ENCODE results near the gene SCAND1.
"Not testable (repeated sequence)": the region's sequence is repeated elsewhere in the genome, so short reads cannot be mapped to it uniquely, and the experiment has no call there.

The SCAND1 gene

DNA sequence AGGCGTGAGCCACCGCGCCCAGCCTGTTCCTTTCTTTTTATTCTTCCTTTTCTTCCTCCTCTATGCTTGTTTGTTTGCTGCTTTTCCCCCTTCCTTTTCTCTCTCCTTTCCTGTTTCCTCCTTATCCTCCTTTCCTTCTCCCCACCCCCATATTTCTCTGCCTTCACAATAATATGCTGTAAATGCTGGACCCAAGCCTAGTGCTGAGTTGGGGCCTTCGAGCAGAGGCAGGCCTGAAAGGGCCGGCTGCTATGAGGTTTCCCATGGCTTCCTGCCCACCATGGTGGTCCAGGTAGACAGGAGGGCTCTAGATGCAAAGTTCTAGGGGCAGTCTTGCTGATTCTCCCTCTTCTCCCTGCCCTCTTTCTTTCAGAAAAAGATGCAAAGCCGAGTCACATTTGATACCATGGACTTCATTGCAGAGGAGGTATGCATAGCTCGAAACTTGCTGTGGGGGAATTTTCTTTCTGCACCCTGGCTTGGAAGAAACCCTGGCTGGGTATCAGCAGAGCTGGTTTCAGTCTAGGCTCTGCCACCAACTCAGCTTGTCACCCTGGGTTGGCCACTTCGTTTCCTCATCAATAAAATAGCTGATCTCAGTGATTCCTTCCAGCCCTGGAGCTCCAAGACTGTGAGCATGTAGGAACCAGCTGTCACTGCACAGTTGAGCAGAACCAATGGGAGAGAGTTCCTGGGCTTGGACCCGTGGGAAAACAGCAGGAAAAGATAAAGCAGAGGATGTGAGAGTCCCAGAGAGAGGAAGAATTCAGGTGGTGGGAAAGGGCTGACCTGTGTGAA is 21.5 kb upstream of the SCAND1 start:
- no peak for TF ChIP-seq POLR2A (IDR thresholded peaks at IDR 0.05; ENCODE audit: low read depth, low read length)
- no peak for DNase-seq (ENCODE audit: insufficient read length, low spot score)
- FAIRE-seq = no peak

GRCh38 chr20:35974256-35974655 is 20.0 kb upstream of the SCAND1 start:
- DNase-seq (ENCODE audit: insufficient read length, low spot score) = no peak
- TF ChIP-seq POLR2A (IDR thresholded peaks at IDR 0.05; ENCODE audit: low read depth, low read length) = no peak
- FAIRE-seq = no peak

DNA sequence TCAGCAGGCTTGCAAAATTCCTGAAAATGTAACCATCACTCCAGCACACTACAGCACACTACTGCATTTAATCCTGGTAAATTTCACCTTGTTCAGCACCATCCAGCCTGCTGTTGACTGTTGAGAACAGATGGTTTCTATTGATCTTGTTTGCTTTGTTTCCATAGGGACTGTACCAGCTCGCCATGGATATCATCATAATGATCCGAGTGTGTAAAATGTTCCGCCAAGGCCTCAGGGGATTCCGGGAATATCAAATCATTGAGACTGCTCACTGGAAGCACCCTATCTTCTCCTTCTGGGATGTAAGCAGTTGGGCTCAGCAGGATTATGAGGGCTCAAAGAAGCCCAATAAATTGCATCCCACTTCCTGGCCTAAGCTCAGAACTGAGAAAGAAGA is 18.2 kb upstream of the SCAND1 start:
- FAIRE-seq (no peak), DNase-seq (ENCODE audit: insufficient read length, low spot score) (no peak)
- no peak for TF ChIP-seq POLR2A (IDR thresholded peaks at IDR 0.05; ENCODE audit: low read depth, low read length)

DNA sequence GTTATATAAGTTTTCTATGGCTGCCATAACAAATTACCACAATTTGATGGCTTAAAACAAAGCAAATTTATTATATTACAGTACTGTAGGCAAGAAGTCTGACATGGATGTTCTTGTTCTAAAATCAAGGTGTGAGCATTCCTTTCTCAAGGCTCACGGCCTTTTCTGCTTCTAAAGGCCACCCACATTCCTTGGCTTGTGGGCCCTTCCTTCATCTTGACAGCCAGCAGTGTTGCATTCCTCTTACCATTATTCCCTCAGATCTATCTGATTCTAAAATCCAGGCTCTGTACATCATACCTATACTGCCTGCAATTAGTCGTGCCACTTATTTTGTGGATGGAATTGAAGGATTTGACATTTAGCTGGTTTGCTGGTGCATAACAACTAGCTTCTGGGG is 17.7 kb upstream of the SCAND1 start:
- FAIRE-seq (no peak), DNase-seq (ENCODE audit: insufficient read length, low spot score) (no peak)
- TF ChIP-seq POLR2A (IDR thresholded peaks at IDR 0.05; ENCODE audit: low read depth, low read length) = no peak

- FAIRE-seq (no peak), DNase-seq (ENCODE audit: insufficient read length, low spot score) (no peak)
- no peak for TF ChIP-seq POLR2A (IDR thresholded peaks at IDR 0.05; ENCODE audit: low read depth, low read length)
Observed at GRCh38 chr20:35968930-35969329, 14.6 kb upstream of the SCAND1 start.

DNA sequence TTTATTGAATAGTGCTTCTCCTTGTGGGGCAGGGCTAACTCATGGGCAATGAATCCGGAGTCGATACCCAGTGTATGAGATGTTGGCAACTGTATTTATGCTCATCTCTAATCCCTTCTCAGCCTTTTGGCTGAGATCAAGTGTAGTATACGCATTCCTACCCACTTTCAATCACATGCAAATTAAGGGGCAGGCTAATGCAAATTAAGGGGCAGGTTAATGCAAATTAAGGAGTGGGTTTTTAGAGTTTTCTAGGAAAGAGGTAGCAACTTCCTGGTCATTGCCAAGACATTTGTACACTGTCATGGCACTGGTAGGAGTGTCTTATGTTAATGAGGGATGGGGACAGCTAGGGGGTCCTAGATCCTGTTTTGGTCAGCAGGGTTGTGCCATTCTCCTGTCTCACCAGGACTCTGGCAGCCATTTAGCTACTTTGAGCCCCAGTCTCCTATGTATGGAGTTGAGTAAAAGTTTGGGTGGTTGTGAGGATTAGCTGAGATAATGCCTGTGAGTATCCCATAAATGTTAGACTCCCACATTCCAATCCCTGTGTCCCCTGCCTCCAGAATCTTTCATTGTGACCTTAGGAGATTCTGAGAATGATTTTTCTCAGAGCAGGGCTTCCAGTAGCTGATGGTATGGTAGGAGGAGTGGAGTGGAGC is 13.8 kb upstream of the SCAND1 start, which contains the start of gene CNBD2:
CNBD2 (plus strand) TSS at position 612 of the 662 bp plus-strand sequence. CDS start 173 bp downstream, outside the sequence.
- DNase-seq (ENCODE audit: insufficient read length, low spot score) (no peak), FAIRE-seq (no peak)
- TF ChIP-seq POLR2A (IDR thresholded peaks at IDR 0.05; ENCODE audit: low read depth, low read length) = no peak

DNA sequence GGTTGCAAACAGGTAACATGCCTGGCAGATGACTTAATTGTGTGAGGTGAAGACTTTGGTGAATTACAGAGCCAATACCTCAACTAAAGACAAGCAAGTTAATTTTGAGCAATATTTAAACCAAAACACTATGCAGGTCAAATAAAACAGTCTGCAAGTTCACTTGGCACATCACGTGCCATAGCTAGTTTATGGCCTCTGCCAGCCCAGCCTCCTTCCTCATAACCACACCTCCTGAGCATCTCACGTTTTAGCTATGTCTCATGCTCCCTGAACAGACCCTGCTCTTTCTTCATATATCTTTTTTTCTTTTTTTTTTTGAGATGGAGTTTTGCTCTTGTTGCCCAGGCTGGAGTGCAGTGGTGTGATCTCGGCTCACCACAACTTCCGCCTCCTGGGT is 9.6 kb upstream of the SCAND1 start:
- no peak for DNase-seq (ENCODE audit: insufficient read length, low spot score)
- no peak for FAIRE-seq
- TF ChIP-seq POLR2A (IDR thresholded peaks at IDR 0.05; ENCODE audit: low read depth, low read length) = no peak

DNA sequence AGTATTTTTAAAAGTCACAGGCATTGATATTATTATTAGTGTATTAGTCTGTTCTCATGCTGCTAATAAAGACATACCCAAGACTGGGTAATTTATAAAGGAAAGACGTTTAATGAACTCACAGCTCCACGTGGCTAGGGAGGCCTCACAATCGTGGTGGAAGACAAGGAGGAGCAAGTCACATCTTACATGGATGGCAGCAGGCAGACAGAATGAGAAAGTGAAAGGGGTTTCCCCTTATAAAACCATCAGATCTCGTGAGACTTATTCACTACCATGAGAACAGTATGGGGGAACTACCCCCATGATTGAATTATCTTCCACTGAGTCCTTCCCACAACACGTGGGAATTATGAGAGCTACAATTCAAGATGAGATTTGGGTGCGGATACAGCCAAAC is 5.0 kb upstream of the SCAND1 start:
- FAIRE-seq; DNase-seq (ENCODE audit: insufficient read length, low spot score): not testable (repeated sequence)

GRCh38 chr20:35956616-35957015 is 2.3 kb upstream of the SCAND1 start:
- DNase-seq (ENCODE audit: insufficient read length, low spot score) (no peak), FAIRE-seq (no peak)
- TF ChIP-seq POLR2A (IDR thresholded peaks at IDR 0.05; ENCODE audit: low read depth, low read length) = no peak

GRCh38 chr20:35954907-35955251 is 577 bp upstream of the SCAND1 start:
- FAIRE-seq = no peak

GRCh38 chr20:35953387-35954199 is 709 bp downstream of the SCAND1 start:
- DNase-seq (ENCODE audit: insufficient read length, low spot score) = peak; percentile 27
- TF ChIP-seq POLR2A (IDR thresholded peaks at IDR 0.05; ENCODE audit: low read depth, low read length) = no peak
- no peak for FAIRE-seq

More at GRCh38 chr20:35954907-35955251, 577 bp upstream of the SCAND1 start:
- DNase-seq (ENCODE audit: insufficient read length, low spot score) = no peak
- TF ChIP-seq POLR2A (IDR thresholded peaks at IDR 0.05; ENCODE audit: low read depth, low read length) = no peak

DNA sequence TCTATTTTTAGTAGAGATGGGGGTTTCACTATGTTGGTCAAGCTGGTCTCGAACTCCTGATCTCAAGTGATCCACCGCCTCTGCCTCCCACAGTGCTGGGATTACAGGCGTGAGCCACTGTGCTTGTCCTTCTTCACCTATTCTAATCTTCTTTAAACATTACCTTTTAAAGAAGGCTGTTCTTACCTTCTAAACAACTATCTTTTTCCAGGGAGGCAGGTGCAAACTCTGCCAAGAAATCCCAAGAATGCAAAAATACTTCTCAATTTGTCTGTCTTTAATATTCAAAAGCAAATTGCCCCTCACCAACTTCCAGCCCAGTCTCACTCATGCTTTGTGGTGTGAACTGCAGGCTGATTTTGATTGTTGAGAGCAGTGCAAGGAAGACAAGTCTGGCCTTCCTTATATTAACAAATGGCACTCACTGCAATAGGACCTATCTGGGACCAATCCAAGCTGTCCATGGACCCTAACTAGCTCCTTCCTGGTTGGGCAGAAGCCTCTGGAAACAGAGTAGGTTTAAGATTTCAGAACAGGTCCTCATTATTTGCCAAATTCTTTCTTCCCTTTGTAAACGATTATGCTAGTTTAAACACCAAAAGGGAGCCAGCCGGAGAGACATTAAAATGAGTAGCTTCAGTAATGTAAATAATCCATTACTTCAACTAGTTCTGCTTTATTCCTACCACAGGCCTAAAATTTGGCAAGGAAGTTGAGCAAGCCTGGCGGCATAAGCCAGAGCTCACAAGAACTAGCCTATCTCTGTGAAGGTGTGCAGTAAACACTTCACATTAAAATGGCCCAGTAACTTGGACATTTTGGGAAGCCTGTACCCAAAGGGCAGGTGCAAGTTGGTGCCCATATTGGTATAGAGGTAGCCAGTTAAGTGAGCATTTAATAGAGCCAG is 1.6 kb downstream of the SCAND1 start:
- DNase-seq (ENCODE audit: insufficient read length, low spot score) = no peak
- TF ChIP-seq POLR2A (IDR thresholded peaks at IDR 0.05; ENCODE audit: low read depth, low read length) = no peak
- FAIRE-seq = no peak

DNA sequence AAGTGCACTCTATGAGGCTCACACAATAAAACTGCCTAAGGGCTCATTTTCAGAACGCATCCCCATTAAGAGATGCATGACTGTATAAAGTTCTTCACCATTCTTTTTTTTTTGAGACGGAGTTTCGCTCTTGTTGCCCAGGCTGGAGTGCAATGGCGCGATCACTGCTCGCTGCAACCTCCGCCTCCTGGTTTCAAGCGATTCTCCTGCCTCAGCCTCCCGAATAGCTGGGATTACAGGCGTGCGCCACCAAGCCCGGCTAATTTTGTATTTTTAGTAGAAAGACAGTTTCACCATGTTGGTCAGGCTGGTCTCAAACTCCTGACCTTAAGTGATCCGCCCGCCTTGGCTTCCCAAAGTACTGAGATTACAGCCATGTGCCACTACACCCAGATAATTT is 2.2 kb downstream of the SCAND1 start:
- FAIRE-seq; DNase-seq (ENCODE audit: insufficient read length, low spot score): not testable (repeated sequence)

Data from H54 (cell line).